GM18505 (cell line): ENCODE data around the gene ZNF513.
A peak's percentile ranks its signal among the peaks of the same experiment; 100 is the strongest.
"Not testable (repeated sequence)": the region's sequence is repeated elsewhere in the genome, so short reads cannot be mapped to it uniquely, and the experiment has no call there.

Experiments used
- ATAC-seq: cut with Tn5 transposase; IDR thresholded peaks from one replicate; pipeline ENCODE4 v1.9.1; 2021; ENCODE audit not compliant: unreplicated experiment
- POLR2A ChIP-seq: IDR thresholded peaks from 4 replicates; pipeline ENCODE4 v1.6.1; 2011; ENCODE audit warnings: borderline replicate concordance; ENCODE audit not compliant: insufficient read depth, insufficient read length; ENCODE audit errors: extremely low read depth

ZNF513 gene

GRCh38 chr2:27356056-27356381 is 24.5 kb downstream of the ZNF513 start:
- TF ChIP-seq POLR2A: no peak
- peak; percentile 33 for ATAC-seq

DNA sequence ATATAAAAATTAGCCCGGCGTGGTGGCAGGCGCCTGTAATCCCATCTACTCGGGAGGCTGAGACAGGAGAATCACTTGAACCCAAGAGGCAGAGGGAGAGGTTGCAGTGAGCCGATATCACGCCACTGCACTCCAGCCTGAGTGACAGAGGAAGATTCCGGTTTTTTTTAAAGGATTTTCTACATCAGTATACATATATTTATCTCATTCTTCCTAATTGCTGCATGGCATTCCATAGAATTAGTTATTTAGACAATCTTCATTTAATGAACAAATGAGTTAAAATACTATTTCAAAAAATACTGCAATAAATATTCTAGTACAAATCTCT is 26.0 kb downstream of the ZNF513 start:
- no peak for TF ChIP-seq POLR2A

DNA sequence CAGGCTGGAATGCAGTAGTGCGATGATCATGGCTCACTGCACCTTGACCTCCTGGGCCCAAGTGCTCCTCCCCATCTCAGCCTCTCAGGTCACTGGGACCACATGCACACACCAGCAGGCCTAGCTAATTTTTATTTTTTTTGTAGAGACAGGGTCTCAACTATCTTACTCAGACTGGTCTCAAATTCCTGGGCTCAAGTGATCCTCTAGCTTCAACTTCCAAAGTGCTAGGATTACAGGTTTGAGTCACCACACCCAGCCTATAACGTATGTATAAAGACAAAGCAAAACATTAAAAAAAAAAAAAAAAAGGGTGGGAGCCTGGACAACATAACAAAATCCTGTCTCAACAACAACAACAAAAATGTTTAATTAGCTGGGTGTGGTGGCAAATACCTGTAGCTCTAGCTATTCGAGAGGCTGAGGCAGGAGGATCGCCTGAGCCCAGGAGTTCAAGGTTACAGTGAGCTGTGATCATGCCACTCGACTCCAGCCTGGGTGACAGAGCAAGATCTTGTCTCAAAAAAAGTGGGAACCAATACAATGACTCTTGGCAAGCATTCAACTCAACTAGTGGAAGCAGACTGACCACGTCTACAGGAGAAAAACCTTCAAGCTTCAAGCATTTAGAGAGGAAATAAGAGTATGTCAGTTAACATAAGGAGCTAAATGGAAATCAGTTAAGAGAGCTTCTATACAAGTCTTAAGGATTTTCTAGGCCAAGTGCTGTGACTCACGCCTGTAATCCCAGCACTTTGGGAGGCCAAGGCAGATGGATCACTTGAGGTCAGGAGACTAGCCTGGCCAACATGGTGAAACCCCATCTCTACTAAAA is 26.6 kb downstream of the ZNF513 start:
- no peak for TF ChIP-seq POLR2A
- ATAC-seq: no peak

More for the DNA sequence above, 26.0 kb downstream of the ZNF513 start:
- no peak for ATAC-seq

- ATAC-seq: not testable (repeated sequence)
These were observed 27.2 kb downstream of the ZNF513 start for GRCh38 chr2:27353386-27353761.

GRCh38 chr2:27351802-27352598 is 28.5 kb downstream of the ZNF513 start:
- no peak for TF ChIP-seq POLR2A
- no peak for ATAC-seq

- TF ChIP-seq POLR2A: no peak
- ATAC-seq: no peak
These were observed 30.3 kb downstream of the ZNF513 start for GRCh38 chr2:27350106-27350693.

- TF ChIP-seq POLR2A: no peak
- no peak for ATAC-seq
These were observed 32.9 kb downstream of the ZNF513 start for GRCh38 chr2:27347641-27348040.

GRCh38 chr2:27336173-27336572 is 44.4 kb downstream of the ZNF513 start:
- ATAC-seq: no peak
- TF ChIP-seq POLR2A: no peak

DNA sequence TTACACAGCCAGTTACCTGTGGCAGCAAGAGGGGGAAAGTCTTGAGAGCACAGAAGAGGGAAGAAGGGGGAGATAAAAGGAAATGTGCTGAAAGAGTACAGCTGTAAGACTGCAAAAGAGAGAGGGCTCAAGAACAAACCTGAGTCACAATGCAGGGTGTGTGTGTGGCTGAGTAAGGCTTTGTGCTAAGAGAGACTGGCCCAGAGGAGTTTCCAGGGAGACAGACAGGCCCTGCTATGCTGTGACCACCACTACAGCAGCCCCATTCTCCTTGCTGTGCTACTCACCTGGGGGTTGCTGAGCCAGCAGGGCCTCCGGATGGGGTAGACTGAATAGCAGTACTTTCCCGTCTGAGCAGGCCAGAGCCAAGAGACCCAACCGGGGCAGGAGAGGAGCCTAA is 45.2 kb downstream of the ZNF513 start:
- no peak for ATAC-seq
- TF ChIP-seq POLR2A: no peak
